Fibroblast of peridontal ligament (primary cell): ENCODE measurements around the gene RAB30.

Experiments
- DNase-seq: peaks from one replicate; pipeline ENCODE4 v3.0.0-alpha.2; 2010; ENCODE audit errors: extremely low read depth

RAB30 gene

DNA sequence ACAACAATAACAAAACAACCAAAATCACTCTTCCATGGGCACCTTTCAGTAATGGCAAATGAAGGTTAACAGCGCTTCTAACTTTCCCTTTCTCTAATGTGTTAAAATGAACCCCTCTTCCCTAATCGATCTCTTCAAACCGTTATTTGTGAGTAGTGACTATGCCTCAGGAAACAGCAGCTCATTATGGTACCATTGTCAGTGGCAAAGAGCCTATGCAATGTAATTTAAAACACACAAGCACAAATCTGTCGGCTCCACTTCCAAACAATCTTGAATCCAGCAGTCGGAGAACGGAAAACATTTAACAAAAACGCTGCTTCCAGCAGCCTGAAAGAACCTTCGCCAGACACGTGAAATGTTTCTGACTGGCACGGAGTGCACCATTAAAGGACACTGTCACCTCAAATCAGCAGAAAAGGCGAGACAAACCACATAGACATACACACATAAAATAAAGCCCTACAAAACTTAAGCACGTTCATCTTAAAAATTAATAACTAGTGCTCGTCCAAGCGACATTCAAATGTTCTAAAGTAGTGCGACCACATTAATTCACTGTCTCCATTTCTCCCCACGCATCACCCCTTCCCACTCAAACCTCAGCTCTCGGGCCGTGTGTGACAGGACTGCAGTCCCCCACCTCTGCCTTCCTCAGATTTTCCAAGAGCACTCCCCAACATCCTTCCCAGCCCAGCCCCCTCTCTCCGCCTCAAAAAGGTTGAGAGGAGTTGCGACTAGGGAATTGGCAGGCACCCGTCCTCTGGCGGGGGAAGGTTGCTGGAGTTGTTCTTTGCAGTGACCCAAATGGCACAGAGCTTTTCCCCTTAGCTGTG is 748 bp downstream of the RAB30 start:
- peak; percentile 54 for DNase-seq

DNA sequence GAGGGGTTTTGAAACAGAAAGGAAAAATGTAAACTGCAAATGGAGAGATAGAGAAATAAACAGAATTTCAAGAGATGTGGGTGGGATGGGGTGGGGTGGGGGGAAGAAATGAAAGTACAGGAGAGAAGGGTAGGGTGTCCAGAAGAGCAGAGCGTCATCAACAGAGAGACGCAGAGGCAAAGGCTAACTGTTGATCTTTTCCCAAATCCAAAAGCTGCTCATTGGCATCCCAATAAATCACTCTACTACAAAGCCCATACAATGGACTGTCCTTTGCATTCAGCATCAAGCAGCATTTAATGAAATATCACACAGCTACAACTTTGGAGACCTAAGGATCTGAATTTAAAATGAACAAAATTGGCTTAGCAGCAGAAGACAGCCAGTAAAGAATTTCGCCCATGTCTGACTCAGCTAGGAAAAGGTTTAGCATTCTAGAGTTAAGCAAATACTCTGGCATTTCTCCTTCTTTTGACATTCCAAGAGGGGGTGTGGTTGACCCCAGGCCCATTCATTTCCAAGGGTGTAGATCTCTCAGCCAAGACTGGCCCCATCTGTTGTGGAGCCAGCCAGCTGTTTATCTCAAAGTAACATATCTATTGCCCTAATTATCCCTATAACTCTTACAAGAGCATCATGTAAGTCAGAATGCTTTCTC is 1.5 kb downstream of the RAB30 start:
- DNase-seq = peak; percentile 89

DNA sequence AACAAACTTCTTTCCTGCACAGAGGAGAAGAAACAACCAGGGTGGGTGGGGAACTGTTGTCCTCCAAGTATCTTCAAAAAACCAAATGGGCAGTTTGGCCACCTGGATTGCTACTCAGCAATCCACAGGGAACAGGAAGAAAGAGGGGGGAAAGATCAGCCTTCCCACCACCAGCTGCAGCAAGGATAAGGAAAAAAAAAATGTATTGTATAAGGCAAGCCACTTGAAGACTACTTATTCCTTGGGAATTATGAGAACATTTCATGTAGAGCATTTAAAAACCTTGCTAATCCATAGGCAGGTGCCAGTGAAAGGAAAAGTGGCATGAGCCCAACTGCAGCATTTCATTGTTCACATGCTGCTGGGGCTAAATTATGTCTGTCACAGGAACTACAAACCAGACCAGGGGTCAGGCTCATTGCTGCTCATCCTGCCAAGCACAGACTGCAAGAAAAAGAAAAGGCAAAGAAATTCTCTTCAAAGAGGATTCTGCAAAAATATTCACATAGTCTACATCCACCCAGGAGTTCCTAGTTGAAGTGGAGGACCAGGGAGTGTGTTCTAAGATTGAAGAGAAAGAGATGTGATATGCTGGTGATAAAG is 2.2 kb downstream of the RAB30 start:
- peak; percentile 27 for DNase-seq

DNA sequence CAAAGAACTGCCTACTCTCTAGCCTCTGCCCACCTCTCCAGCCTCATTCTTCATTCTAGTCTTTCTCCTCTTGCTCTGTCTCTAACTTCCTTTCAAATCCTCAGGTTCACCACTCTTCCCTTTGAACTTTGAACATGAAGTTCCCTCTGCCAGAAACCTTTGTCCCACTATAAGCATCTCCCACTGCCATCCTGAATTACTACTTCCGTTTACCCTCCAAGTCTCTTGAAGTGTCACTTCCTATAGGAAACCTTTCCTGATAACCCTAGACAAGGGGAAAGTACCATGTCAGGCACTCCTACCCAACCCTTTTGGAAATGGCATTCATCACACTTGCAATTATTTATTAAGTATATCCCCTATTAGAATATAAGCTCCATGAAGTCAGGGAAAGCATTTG is 3.1 kb downstream of the RAB30 start:
- DNase-seq = no peak

DNA sequence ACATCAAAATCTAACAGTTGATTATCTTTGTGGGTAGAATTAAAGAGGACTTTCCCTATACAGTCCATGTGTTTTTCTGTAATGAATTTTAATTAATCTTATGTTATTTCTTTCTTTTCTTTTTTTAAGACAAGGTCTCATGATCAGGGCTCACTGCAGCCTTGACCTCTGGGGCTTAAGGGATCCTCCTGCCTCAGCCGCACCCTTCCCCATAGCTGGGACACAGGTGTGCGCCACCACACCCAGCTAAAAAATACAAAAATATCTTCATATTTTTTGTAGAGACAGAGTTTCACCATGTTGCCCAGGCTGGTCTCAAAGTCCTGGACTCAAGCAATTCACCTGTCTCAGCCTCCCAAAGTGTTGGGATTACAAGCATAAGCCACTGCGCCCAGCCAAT is 7.7 kb downstream of the RAB30 start:
- no peak for DNase-seq

DNA sequence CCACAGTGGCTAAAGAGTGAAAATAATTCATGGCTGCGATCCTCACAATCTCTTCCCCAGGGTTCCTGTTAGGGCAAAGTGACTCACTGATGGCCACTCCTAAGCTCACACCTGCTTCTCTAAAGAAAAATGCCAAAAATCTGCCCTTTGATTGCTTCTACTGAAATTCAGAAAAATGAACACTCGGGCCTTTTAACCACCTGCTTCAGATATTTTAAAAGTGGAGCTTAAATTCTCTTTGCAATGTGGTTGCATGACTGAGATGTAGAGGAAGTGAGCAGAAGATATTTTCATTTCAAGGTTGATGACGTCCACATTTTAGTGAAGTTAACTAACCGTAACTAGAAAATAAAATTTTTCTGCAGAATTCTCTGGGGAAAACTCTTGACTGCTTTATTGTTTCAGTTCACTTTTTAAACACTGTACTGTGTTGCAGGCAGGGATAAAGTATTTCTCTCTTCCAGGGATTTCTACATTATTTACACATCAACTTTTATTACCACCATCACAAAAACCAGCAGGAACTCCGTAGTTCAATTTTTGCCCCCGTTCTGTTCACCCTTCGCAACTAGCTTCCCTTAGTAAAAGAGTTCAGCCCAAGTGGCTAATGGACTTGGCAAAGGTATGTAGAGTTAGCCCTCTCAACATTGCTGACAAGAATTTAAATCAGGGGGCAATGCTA is 8.5 kb downstream of the RAB30 start:
- DNase-seq = peak; percentile 95

DNA sequence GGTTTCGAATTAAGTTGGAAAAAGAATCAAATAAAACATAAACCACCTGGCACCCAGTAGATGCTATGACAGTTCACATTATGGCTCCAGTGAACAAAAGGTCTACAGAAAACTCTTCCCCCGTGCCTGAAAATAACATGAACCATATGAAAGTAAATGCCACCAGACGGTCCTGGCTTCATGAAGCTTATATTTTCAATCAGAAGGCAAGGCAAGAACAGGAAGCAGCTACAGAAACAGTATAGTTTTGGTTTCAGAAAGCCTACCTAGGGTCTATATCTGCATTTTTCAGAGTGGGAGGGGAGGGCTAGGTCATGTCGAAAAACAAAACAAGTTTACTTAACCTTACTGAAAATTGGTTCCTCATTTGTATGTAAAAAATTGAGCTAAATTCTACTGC is 9.8 kb downstream of the RAB30 start:
- DNase-seq = no peak

DNA sequence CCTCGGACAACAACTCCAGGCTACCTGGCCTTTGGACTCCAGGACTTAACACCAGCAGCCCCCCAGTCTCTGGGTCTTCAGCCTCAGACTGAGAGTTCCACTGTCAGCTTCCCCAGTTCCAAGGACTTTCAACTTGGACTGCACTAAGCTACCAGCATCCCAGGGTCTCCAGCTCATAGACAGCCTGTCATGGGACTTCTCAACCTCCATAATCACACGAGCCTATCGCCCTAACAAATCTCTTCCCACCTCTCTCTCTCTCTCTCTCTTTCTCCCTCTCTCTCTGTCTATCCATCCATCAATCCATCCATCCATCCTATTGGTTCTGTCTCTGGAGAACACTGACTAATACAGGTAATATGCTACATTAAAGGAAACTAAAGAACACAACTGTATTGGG is 10.7 kb downstream of the RAB30 start:
- DNase-seq = no peak

DNA sequence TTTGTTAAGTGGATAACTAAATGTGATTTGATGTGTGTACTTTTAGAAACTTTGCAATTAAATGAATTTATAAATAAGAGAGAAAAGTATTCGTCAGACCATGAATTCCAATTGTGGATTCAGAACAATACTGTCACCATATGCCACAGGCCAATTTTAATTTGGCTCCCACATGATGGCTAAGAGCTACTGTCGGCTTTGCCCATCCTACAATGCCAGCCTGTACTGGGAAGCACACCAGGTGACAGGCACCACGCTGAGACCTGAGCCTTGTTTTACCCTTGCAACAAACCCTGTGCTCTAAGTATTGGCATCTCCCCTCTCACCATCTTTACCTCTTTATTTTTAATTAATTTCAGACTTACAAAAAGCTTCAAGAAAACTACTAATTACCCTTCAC is 14.0 kb downstream of the RAB30 start:
- DNase-seq = no peak

DNA sequence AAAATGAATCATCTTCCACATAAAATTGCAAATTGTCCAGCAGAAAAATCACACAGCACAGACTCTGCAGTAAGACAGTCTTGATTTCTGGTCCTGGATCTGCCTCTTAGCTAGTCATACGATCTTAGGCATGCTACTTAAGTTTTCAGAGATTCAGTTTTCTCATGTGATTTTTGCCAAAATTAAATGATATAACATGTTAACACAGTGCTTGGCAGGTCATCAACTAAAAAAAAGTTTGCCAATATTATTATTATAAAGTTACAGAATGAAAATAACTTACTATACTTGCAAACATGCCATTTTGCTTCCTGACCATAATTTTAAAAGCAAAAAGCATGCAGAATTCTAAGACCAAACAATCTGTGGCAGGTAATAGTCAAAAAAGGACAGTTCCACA is 15.1 kb downstream of the RAB30 start:
- DNase-seq = peak; percentile 48

DNA sequence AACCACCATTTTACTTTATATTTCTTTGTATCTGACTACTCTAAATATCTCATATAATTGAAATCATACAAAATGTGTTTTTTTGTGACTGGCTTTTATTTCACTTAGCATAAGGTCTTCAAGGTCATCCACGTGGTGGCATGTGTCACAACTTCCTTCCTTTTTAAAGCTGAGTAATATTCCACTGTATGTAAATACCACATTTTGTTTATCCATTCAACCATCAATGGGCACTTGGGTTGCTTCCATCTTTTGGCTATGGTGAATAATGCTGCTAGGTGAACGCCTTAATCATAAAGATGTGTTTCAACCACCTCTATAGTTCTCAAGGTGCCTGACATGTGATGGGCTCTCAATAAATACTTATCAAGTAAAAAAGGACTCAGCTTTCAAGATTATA is 15.5 kb downstream of the RAB30 start:
- DNase-seq = no peak

DNA sequence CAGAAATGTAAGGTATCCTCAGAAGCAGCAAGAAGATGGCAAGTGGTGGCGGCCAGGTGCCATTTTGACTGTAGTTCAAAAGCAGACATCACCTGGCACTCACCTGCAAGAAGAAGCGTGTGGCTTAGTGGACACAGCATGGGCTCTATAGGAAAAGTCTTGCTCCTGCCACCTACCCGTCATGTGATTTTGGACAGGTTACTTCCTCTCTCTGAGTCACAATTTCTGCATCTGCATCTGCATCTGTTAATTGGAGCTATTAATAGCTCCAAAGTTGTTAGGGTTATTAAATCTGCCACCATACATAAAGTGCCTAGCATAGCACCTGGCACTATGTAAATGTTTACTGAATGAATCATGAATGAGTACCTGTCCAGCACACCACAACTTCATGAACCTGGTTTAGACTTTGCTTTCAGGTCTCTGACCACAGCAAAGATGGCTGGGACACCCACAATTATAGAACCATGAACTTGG is 16.8 kb downstream of the RAB30 start:
- DNase-seq = no peak

DNA sequence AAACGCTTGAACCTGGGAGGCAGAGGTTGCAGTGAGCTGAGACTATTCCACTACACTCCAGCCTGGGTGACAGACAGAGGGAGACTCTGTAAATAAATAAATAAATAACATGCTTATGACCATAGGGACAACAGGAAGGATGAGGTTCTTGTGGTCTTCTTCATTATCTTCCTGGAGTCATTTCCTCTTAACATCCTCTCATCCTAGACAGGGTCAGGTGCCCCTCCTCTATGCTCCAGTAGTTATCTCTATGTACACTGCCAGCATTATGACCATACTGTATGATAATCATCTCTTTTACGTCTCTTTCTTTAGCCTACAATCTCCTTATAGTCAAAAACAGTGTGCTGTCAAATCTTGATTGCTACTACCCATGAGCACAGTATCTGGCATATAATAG is 17.7 kb downstream of the RAB30 start:
- DNase-seq = no peak

DNA sequence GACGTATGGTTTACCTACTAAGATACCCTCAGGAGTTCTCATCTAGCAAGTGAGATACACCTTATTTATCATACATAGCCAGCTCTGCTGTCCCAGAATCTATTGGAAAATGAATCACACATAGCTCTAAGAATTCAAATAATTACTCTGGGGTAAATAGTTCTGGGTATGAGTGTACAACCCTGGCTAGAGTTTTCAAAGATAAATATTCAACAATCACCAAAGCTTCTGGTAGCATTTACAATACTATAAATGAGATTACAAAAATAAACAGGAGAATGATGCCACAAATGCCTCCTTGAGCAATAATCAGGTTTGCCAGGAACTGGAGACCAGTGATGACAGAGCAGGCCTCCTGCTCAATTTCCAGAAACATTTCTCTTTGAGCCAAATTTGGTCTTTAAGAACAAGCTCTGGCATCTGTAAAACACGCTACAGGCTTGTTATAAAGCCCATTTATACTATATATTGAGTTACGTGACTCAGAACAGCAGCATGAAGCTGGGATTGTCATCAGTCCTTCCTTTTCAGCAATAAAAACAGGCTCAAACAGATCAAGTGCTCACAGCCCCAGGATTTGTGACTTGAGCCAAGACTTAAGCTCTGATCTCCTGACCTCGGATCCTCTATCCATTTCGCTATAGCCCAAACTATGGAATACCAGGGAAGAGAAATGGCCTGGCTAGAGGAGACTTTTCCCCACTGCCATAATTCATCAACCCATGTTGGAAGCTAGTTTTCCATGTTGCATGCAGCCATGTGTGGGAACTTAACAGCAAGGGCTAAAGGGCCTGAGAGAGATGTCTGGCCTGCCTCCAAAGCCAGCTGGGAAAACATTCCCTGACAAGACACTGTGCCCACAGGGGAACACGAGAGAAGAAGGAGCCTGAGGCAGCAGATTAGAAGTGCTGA is 19.7 kb downstream of the RAB30 start:
- DNase-seq = peak; percentile 100

DNA sequence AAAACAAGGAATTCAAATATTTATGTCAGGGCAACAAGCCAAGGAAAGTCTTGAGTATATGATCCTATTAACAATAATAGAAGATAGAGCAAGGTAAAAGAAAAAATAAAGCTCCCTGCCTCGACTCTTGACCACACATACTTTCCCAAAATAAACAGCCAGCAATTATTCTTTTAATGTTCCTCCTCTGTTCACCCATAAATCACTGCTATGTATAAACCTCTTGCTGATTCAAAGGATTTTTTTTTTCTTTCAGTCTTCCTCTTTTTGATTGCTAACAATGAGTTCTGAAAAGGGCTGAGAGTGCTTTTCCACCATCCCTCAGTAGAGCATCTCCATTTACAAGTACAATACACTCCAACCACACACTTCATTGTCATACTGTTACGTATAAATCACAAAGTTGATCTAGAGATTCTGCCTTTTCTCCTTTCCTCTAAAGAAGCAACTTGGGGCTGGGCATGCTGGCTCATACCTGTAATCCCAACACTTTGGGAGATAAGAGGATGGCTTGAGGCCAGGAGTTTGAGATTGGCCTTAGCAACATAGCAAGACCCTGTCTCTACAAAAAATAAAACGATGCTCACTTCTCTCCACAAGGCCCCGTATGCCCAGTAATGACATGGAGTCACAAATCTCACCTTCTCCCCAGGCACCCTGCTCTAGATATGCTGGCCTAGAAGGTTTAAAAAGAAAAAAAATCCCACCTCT is 24.0 kb downstream of the RAB30 start:
- peak; percentile 52 for DNase-seq

DNA sequence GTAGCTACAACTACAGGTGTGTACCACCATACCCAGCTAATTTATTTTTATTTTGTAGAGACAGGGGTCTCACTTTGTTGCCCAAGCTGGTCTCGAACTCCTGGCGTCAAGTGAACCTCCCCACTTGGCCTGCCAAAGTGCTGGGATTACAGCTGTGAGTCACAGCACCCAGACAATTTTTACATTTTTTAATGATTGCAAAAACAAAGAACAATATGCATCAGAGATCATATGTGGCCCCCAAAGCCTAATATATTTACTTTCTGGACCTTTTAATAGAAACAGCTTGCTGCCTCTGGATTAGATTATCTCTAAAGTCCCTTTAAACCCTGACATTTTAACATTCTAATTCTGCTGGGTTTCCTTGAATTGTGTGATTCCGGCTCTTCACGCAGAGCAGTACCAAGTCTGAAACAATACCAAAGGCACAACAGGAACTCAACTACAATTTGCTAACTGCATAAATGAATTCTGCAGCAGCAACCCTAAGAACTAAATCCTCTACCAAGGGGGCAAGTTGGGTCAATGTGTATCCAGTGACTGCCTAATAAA is 25.0 kb downstream of the RAB30 start:
- peak; percentile 45 for DNase-seq

DNA sequence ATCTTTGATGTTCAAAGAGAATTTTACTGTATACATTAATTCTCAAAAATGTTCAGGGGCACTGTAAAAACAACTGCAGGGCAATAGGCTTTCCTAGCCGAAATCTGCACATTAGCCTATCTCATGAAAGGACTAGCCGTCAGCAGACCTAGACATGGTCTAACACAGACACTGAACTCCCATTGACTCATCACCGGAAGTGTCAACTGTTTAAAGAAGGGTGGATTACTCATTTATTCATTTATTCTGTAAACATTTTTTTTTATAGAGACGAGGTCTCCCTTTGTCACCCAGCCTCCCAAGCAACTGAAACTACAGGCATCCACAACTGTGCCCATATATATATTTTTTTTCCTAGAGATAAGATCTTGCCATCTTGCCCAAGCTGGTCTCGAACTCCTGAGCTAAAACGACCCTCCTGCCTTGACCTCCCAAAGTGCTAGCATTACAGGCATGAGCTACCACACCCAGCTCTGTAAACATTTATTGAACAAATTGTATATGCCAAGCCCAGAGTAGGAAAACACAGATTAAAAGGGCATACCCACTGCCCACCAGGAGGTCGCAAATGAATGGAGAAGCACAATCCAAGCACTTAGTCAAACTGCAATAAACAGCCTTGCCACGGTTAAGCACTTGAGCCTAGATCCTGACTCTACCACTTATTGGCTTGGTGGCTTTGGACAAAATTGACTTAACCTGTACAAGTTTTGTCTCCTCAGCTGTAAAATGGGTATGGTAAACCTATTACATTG is 26.6 kb downstream of the RAB30 start:
- DNase-seq = peak; percentile 65

DNA sequence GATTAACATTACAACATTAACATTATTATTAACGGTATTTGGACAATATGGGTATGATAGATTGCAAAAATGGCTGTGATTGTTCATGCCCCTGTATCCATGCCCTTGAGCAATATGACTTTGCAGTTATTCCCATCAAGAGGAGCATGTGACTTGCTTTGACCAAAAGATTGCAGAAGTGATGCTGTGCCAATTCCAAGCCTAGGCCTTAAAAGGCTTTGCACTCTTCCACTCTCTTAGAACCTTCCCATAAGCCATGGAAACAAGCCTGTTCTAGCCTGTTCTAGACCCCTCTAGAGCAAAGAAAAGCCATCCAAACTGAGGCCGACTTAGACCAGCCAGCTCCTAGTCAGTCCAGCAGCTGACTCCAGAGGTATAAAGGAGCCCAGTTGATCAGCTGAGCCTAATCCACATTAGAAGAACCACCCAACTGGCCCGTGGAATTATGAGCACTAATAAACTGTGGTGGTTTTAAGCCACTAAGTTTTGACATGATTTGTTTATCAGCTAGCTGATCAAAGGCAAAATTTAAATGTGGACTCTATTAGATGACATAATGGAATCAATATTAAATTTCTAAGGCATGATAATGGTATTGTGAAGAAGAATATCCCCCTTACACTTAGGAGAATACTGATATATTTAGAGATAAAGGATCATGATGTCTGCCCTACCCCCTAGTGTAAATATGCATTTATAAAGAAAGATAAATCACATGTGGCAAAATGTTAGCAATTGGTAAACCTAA is 28.6 kb downstream of the RAB30 start:
- peak; percentile 75 for DNase-seq

DNA sequence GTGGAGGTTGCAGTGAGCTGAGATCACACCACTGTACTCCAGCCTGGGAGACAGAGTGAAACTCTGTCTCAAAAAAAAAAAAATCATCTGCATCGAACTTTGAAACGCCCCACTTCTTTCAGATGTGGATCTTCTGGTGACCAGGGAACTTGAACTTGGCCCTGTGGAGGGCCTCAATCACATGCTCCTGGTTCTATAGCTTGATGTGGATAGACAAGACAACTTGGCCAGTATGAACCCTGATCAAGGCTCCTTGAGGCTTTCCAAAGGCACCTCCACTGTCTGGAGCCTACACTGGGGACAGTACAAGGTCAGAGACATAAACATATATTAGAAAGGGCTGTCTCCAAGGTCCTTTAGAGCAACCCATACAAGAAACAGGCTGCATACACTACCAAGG is 30.6 kb downstream of the RAB30 start:
- DNase-seq = no peak
